ENCODE data around the gene SH3D21. TPM values are rescaled to one million over a fixed set of nuclear protein-coding genes. Genes with fewer than 3 reads are reported as not detected.

Gene SH3D21
- total and polyA plus RNA-seq, 4 donors: 9.0 to 16.6 (median 11.7) TPM

DNA sequence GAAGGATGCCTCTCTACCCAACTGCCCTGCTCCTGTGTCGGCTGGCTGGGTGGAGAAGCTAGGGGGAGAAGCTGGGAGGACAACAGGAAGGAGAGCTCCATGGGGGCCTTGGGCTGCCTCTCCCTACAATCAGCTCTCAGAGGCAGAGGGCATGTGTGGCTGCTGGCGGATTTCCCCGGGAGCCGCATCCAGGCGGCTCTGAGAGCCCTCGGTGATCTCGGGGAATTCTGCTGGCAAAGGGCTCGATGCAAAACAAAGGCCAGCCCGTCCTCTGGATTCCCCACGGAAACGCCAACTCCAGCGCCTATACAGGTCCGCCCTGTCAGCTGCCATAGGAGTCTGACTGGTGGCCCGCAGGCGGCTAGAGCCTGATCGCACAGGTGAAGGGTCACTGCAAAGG lies 43.7 kb downstream of the SH3D21 start:
- H3K9ac ChIP-seq (ENCODE audit: insufficient read depth in 1 of 2, low read length in 2 of 2): no peak overlapping the region

GRCh38 chr1:36350659-36351226 lies 44.6 kb downstream of the SH3D21 start:
- Histone ChIP-seq H3K4me3 (no peak overlapping the region), H3K36me3 (ENCODE audit: control insufficient read depth in 4 of 4, insufficient read depth in 4 of 4, low read length in 4 of 4) (peaks cover 11 to 54% (median 17%) of the 10 kb centered on the region in 4 donors), H3K9me3 (ENCODE audit: control insufficient read depth in 4 of 4, insufficient read depth in 3 of 4, low read length in 3 of 4) (no peaks in the 10 kb centered on the region), H3K9ac (ENCODE audit: insufficient read depth in 1 of 2, low read length in 2 of 2) (no peak overlapping the region), H3K27ac (ENCODE audit: low read depth in 1 of 2, low read length in 1 of 2) (peak overlapping the region in 1 of 2 donors; percentile 27), H3K4me1 (ENCODE audit: control insufficient read depth in 5 of 5, insufficient read depth in 5 of 5, low read length in 5 of 5) (peaks cover 0 to 37% (median 10%) of the 10 kb centered on the region in 5 donors), H3K27me3 (ENCODE audit: control insufficient read depth in 3 of 3, insufficient read depth in 3 of 3, low read length in 2 of 3) (no peaks in the 10 kb centered on the region)
- no peak for TF ChIP-seq CTCF (IDR thresholded peaks at IDR 0.05; ENCODE audit: control extremely low read depth, extremely low read depth)
- no peak for DNase-seq
- WGBS, 2 donors: 16 to 31% methylated on average over 13 of the region's 13 CpGs
- ATAC-seq (ENCODE audit: insufficient read depth, low FRiP score): peak; percentile 70

More for the DNA sequence above, 43.7 kb downstream of the SH3D21 start:
- Histone ChIP-seq H3K4me1 (ENCODE audit: control insufficient read depth in 5 of 5, insufficient read depth in 5 of 5, low read length in 5 of 5) (peaks cover 0 to 37% (median 10%) of the 10 kb centered on the region in 5 donors), H3K9me3 (ENCODE audit: control insufficient read depth in 4 of 4, insufficient read depth in 3 of 4, low read length in 3 of 4) (no peaks in the 10 kb centered on the region), H3K27ac (ENCODE audit: low read depth in 1 of 2, low read length in 1 of 2) (peak overlapping the region in 1 of 2 donors; percentile 27), H3K4me3 (no peak overlapping the region), H3K36me3 (ENCODE audit: control insufficient read depth in 4 of 4, insufficient read depth in 4 of 4, low read length in 4 of 4) (peaks cover 8 to 55% (median 20%) of the 10 kb centered on the region in 4 donors), H3K27me3 (ENCODE audit: control insufficient read depth in 3 of 3, insufficient read depth in 3 of 3, low read length in 2 of 3) (no peaks in the 10 kb centered on the region)
- no peak for ATAC-seq (ENCODE audit: insufficient read depth, low FRiP score)
- WGBS, 2 donors: 79 to 86% methylated on average over 16 of the region's 16 CpGs
- DNase-seq: no peak
- TF ChIP-seq CTCF (IDR thresholded peaks at IDR 0.05; ENCODE audit: control extremely low read depth, extremely low read depth): no peak

- no peak for TF ChIP-seq CTCF (IDR thresholded peaks at IDR 0.05; ENCODE audit: control extremely low read depth, extremely low read depth)
- Histone ChIP-seq H3K4me3 (no peak overlapping the region), H3K9me3 (ENCODE audit: control insufficient read depth in 4 of 4, insufficient read depth in 3 of 4, low read length in 3 of 4) (no peaks in the 10 kb centered on the region), H3K36me3 (ENCODE audit: control insufficient read depth in 4 of 4, insufficient read depth in 4 of 4, low read length in 4 of 4) (peaks cover 10 to 53% (median 17%) of the 10 kb centered on the region in 4 donors), H3K27me3 (ENCODE audit: control insufficient read depth in 3 of 3, insufficient read depth in 3 of 3, low read length in 2 of 3) (no peaks in the 10 kb centered on the region), H3K4me1 (ENCODE audit: control insufficient read depth in 5 of 5, insufficient read depth in 5 of 5, low read length in 5 of 5) (peaks cover 0 to 37% (median 10%) of the 10 kb centered on the region in 5 donors), H3K9ac (ENCODE audit: insufficient read depth in 1 of 2, low read length in 2 of 2) (no peak overlapping the region), H3K27ac (ENCODE audit: low read depth in 1 of 2, low read length in 1 of 2) (peak overlapping the region in 1 of 2 donors; percentile 27)
- 55 to 59% methylated on average over 14 of the region's 14 CpGs for WGBS, 2 donors
- ATAC-seq (ENCODE audit: insufficient read depth, low FRiP score) (peak; percentile 29), DNase-seq (peak; percentile 74 to 82 (median 74))
These were observed 45.2 kb downstream of the SH3D21 start for GRCh38 chr1:36351227-36351977.

All from lung (tissue), 12 donors.